Smooth muscle cell (in vitro differentiated cells): ENCODE measurements around the gene SETDB1. TPM values are rescaled to one million over a fixed set of nuclear protein-coding genes. Genes with fewer than 3 reads are reported as not detected.
"Not testable (repeated sequence)": the region's sequence is repeated elsewhere in the genome, so short reads cannot be mapped to it uniquely, and the experiment has no call there.

ENCODE experiments used
- DNase-seq: peaks from one replicate; lab custom pipeline; 2025; ENCODE audit not compliant: unreplicated experiment; lab: John Stamatoyannopoulos, UW
- H2AFZ ChIP-seq: fragments of 200-600 bp; sonication (generic); 2 replicates; pipeline ENCODE4 v1.6.0; 2016; ENCODE audit warnings: antibody characterized with exemption, low read depth, mild to moderate bottlenecking
- H3F3A ChIP-seq: fragments of 200-600 bp; sonication (generic); 2 replicates; pipeline ENCODE4 v1.6.0; 2017; ENCODE audit warnings: antibody characterized with exemption, low read depth
- H3K27ac ChIP-seq: fragments of 200-600 bp; sonication (generic); 2 replicates; pipeline ENCODE4 v1.5.1; 2016; ENCODE audit warnings: low read depth, mild to moderate bottlenecking
- H3K27me3 ChIP-seq: fragments of 200-600 bp; sonication (generic); 2 replicates; pipeline ENCODE4 v1.6.1; 2016; ENCODE audit warnings: low read depth, mild to moderate bottlenecking
- H3K36me3 ChIP-seq: fragments of 200-600 bp; sonication (generic); 2 replicates; pipeline ENCODE4 v1.5.1; 2016; ENCODE audit warnings: low read depth
- H3K4me1 ChIP-seq: fragments of 200-600 bp; sonication (generic); 2 replicates; pipeline ENCODE4 v1.5.1; 2016; ENCODE audit warnings: low read depth
- H3K4me2 ChIP-seq: fragments of 200-600 bp; sonication (generic); 2 replicates; pipeline ENCODE4 v1.6.0; 2016; ENCODE audit warnings: mild to moderate bottlenecking
- H3K4me3 ChIP-seq: fragments of 200-600 bp; sonication (generic); 2 replicates; pipeline ENCODE4 v1.5.1; 2016; ENCODE audit warnings: mild to moderate bottlenecking
- H3K79me2 ChIP-seq: fragments of 200-600 bp; sonication (generic); 2 replicates; pipeline ENCODE4 v1.6.0; 2016; ENCODE audit warnings: low read depth, mild to moderate bottlenecking
- H3K9ac ChIP-seq: fragments of 200-600 bp; sonication (generic); 2 replicates; pipeline ENCODE4 v1.6.0; 2016; ENCODE audit warnings: low read depth
- H3K9me3 ChIP-seq: fragments of 200-600 bp; sonication (generic); replicated peaks from 2 replicates; pipeline ENCODE4 v1.5.1; 2016; ENCODE audit warnings: low read depth
- H4K20me1 ChIP-seq: fragments of 200-600 bp; sonication (generic); 2 replicates; pipeline ENCODE4 v1.6.0; 2016; ENCODE audit warnings: low read depth
- CTCF ChIP-seq: fragments of 200-600 bp; sonication (generic); IDR thresholded peaks from 2 replicates; pipeline ENCODE4 v1.5.1; 2017; ENCODE audit warnings: borderline replicate concordance, mild to moderate bottlenecking, antibody characterized with exemption; ENCODE audit not compliant: insufficient read depth, poor library complexity, severe bottlenecking
- WGBS: methylation state at CpG from one replicate; pipeline ENCODE4 v1.1.7; 2016; ENCODE audit warnings: low lambda C conversion rate; 5-methylcytosine and 5-hydroxymethylcytosine counted together
- polyA plus RNA-seq: library from polyadenylated mRNA; unstranded; fragments of >200 nt; fragmentation: Nextera tagmentation; extraction: Ambion mirVana; gene quantifications from 2 replicates; pipeline ENCODE4 v1.2.1, GENCODE V29; 2016
- total RNA-seq: library from RNA; depleted of rRNA; stranded (reverse); fragments of >200 nt; gene quantifications from 2 replicates; pipeline ENCODE4 v1.2.3, GENCODE V29; 2014

Gene SETDB1
- total and polyA plus RNA-seq, 2 experiments from 2014 or later: 11.3 to 19.1 TPM

- TF ChIP-seq CTCF: no peak
- H3K4me3 ChIP-seq: no peak overlapping the region
Measured at GRCh38 chr1:150927624-150928023, 1.5 kb downstream of the SETDB1 start.

GRCh38 chr1:150928286-150928685 is 2.1 kb downstream of the SETDB1 start:
- DNase-seq: no peak
- WGBS: 98% methylated on average over 3 of the region's 3 CpGs

More at GRCh38 chr1:150927624-150928023, 1.5 kb downstream of the SETDB1 start:
- Histone ChIP-seq H4K20me1 (no peaks in the 10 kb centered on the region), H3K27ac (no peak overlapping the region), H3K79me2 (peaks cover 20% of the 10 kb centered on the region), H3K27me3 (no peaks in the 10 kb centered on the region), H3K9me3 (peaks cover 8% of the 10 kb centered on the region), H3K36me3 (peaks cover 32% of the 10 kb centered on the region), H3K4me2 (no peak overlapping the region), H3F3A (no peaks in the 10 kb centered on the region), H3K4me1 (no peaks in the 10 kb centered on the region), H2AFZ (no peak overlapping the region), H3K9ac (no peak overlapping the region)
- WGBS: over 99% methylated on average over 4 of the region's 4 CpGs
- no peak for DNase-seq

GRCh38 chr1:150928775-150929174 is 2.6 kb downstream of the SETDB1 start:
- H3F3A ChIP-seq, H3K27me3 ChIP-seq, DNase-seq, H3K9me3 ChIP-seq, H4K20me1 ChIP-seq, H3K4me3 ChIP-seq, H2AFZ ChIP-seq, H3K27ac ChIP-seq, H3K4me1 ChIP-seq, H3K9ac ChIP-seq, H3K4me2 ChIP-seq: not testable (repeated sequence)
- WGBS: 94% methylated on average over 6 of the region's 6 CpGs
- Histone ChIP-seq H3K79me2 (peaks cover 25% of the 10 kb centered on the region), H3K36me3 (peaks cover 33% of the 10 kb centered on the region)

More at GRCh38 chr1:150928286-150928685, 2.1 kb downstream of the SETDB1 start:
- TF ChIP-seq CTCF: no peak
- H3K36me3 ChIP-seq: peaks cover 32% of the 10 kb centered on the region
- H3K9ac ChIP-seq: no peak overlapping the region
- no peak overlapping the region for H3K4me3 ChIP-seq
- H3K9me3 ChIP-seq: peaks cover 9% of the 10 kb centered on the region
- no peaks in the 10 kb centered on the region for H3K4me1 ChIP-seq
- no peak overlapping the region for H2AFZ ChIP-seq
- no peaks in the 10 kb centered on the region for H4K20me1 ChIP-seq
- no peaks in the 10 kb centered on the region for H3F3A ChIP-seq
- peaks cover 25% of the 10 kb centered on the region for H3K79me2 ChIP-seq
- no peak overlapping the region for H3K4me2 ChIP-seq
- no peak overlapping the region for H3K27ac ChIP-seq
- H3K27me3 ChIP-seq: no peaks in the 10 kb centered on the region

- Histone ChIP-seq H3K36me3 (peaks cover 35% of the 10 kb centered on the region), H3K9me3 (peaks cover 9% of the 10 kb centered on the region), H3K4me1 (no peaks in the 10 kb centered on the region), H3F3A (no peaks in the 10 kb centered on the region), H3K9ac (no peak overlapping the region), H3K4me2 (no peak overlapping the region), H4K20me1 (no peaks in the 10 kb centered on the region), H3K4me3 (no peak overlapping the region), H3K79me2 (peaks cover 23% of the 10 kb centered on the region), H3K27me3 (no peaks in the 10 kb centered on the region), H2AFZ (no peak overlapping the region), H3K27ac (no peak overlapping the region)
- DNase-seq: no peak
- TF ChIP-seq CTCF: no peak
- WGBS: 100% methylated on average over 1 of the region's 1 CpG
Measured at GRCh38 chr1:150931773-150932172, 5.6 kb downstream of the SETDB1 start.
